NCI-H1048 (cell line): ENCODE data around the gene ECSCR.

Experiments used
- DNase-seq: peaks from one replicate; lab custom pipeline; 2025; lab: John Stamatoyannopoulos, UW

The ECSCR gene

GRCh38 chr5:139473565-139473964, 11.0 kb upstream of the ECSCR start:
- no peak for DNase-seq

GRCh38 chr5:139473105-139473504, 10.6 kb upstream of the ECSCR start:
- no peak for DNase-seq

- no peak for DNase-seq
Observed at GRCh38 chr5:139472386-139473030, 10.0 kb upstream of the ECSCR start.

GRCh38 chr5:139470821-139471300, 8.3 kb upstream of the ECSCR start, which contains the start of gene SMIM33:
TSS of gene SMIM33 (plus strand) at chr5:139471004. CDS start at chr5:139471122, 118 bp downstream.
- no peak for DNase-seq

GRCh38 chr5:139468421-139468931, 5.9 kb upstream of the ECSCR start:
- no peak for DNase-seq

- DNase-seq = no peak
Observed at GRCh38 chr5:139461698-139462097, 845 bp downstream of the ECSCR start.

- no peak for DNase-seq
Observed at GRCh38 chr5:139461176-139461575, 1.4 kb downstream of the ECSCR start.

GRCh38 chr5:139460455-139460854, 2.1 kb downstream of the ECSCR start:
- no peak for DNase-seq

- no peak for DNase-seq
Observed at GRCh38 chr5:139459451-139459934, 3.0 kb downstream of the ECSCR start.

- no peak for DNase-seq
Observed at GRCh38 chr5:139458580-139459407, 3.7 kb downstream of the ECSCR start.

GRCh38 chr5:139457653-139458306, 4.8 kb downstream of the ECSCR start:
- DNase-seq = no peak

- no peak for DNase-seq
Observed at GRCh38 chr5:139457241-139457640, 5.3 kb downstream of the ECSCR start.

- no peak for DNase-seq
Observed at GRCh38 chr5:139456776-139457175, 5.8 kb downstream of the ECSCR start.

- no peak for DNase-seq
Observed at GRCh38 chr5:139454568-139455290, 7.8 kb downstream of the ECSCR start.

GRCh38 chr5:139453683-139454567, 8.6 kb downstream of the ECSCR start:
- no peak for DNase-seq

GRCh38 chr5:139451878-139452660, 10.5 kb downstream of the ECSCR start:
- no peak for DNase-seq

- no peak for DNase-seq
Observed at GRCh38 chr5:139451176-139451575, 11.4 kb downstream of the ECSCR start.

GRCh38 chr5:139446956-139447779, 15.4 kb downstream of the ECSCR start:
- no peak for DNase-seq
